Suprapubic skin (tissue), 3 donors: ENCODE measurements around the gene MFSD12.

Source experiments
- EP300 ChIP-seq: sonication (generic); formaldehyde crosslinking; IDR thresholded peaks from one replicate; pipeline ENCODE4 v1.6.1; 2017; ENCODE audit warnings: antibody characterized with exemption
- TF ChIP-seq, protein P1 (sequence below), 2 donors: fragments of 200-600 bp in 1 of 2; fragments of 450-650 bp in 1 of 2; sonication (generic) in 1 of 2; IDR thresholded peaks; one replicate each; pipeline ENCODE4 v1.5.1; 2016 to 2019; ENCODE audit warnings: antibody characterized with exemption in 2 of 2, mild to moderate bottlenecking in 1 of 2, moderate library complexity in 1 of 2

DNA sequence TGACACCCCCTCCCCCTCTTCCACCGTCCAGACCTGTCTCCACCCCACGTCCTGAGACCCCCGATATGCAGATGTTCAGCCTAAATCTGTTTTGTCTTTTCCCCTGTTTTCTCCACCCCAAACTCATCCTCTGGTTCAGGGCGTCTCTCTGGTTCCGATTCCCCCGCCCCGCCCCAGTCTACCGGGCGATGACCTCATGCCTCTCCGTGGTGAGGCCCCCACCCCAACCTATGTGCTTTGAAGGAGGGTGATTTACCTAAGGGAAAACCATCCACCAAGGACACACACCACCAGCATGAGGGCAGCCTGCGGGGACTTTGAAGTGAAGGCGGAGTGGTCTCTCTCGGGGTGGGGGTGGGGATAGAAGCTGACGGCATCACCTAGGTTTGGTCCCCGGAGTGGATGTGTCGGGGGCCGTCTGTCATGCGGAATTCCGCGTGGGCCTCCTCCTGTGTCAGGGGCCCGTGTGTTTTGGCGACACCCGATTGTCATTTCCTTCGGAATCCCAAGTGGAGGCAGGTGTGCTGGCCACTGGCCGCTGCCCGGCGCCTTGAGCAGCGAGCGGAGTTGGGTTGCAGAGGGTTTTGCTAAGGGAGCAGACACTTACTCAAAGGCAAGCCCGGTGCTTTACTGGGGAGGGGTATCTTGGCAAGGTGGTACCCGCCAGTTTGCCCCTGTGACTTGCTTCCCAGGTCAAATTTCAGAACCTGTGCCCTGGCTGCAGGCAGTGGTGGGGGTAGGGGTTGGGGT is 49.8 kb downstream of the MFSD12 start:
- TF ChIP-seq, protein P1, sequence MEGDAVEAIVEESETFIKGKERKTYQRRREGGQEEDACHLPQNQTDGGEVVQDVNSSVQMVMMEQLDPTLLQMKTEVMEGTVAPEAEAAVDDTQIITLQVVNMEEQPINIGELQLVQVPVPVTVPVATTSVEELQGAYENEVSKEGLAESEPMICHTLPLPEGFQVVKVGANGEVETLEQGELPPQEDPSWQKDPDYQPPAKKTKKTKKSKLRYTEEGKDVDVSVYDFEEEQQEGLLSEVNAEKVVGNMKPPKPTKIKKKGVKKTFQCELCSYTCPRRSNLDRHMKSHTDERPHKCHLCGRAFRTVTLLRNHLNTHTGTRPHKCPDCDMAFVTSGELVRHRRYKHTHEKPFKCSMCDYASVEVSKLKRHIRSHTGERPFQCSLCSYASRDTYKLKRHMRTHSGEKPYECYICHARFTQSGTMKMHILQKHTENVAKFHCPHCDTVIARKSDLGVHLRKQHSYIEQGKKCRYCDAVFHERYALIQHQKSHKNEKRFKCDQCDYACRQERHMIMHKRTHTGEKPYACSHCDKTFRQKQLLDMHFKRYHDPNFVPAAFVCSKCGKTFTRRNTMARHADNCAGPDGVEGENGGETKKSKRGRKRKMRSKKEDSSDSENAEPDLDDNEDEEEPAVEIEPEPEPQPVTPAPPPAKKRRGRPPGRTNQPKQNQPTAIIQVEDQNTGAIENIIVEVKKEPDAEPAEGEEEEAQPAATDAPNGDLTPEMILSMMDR (IDR thresholded peaks at IDR 0.05), result no peak
- TF ChIP-seq EP300, result no peak
